ENCODE results near the gene RETREG3. TPM values are rescaled to one million over a fixed set of nuclear protein-coding genes. Genes with fewer than 3 reads are reported as not detected.
A peak's percentile ranks its signal among the peaks of the same experiment; 100 is the strongest.

Gene RETREG3
- total and polyA plus RNA-seq, 2 of the 13 experiments (the other 11 are each of a cell fraction or from before 2014, with no cell fraction given), result 47.0 to 55.8 TPM

GRCh38 chr17:42541041-42541833 is 67.9 kb downstream of the RETREG3 start (continued):
- TF ChIP-seq SP2 (CRISPR knock-in tag; IDR thresholded peaks at IDR 0.05) (no peak), KLF9 (CRISPR knock-in tag; IDR thresholded peaks at IDR 0.05; ENCODE audit: low read depth) (peak; percentile 73; the same call in 1 of the 2 replicates), ZNF343 (CRISPR knock-in tag; IDR thresholded peaks at IDR 0.05) (peak; percentile 57; the same call in 1 of the 2 replicates), ZNF264 (CRISPR knock-in tag; IDR thresholded peaks at IDR 0.05) (peak; percentile 61; the same call in 1 of the 2 replicates), KAT7 (CRISPR knock-in tag; IDR thresholded peaks at IDR 0.05; ENCODE audit: borderline replicate concordance) (no peak; the same call in none of the 2 replicates), RBFOX2 (IDR thresholded peaks at IDR 0.05; ENCODE audit: low read depth, low read length) (peak; percentile 46; the same call in 1 of the 2 replicates), NR0B2 (CRISPR knock-in tag; IDR thresholded peaks at IDR 0.05) (peak; percentile 49; the same call in 1 of the 2 replicates), ZFX (CRISPR knock-in tag; IDR thresholded peaks at IDR 0.05; ENCODE audit: low read depth) (peak; percentile 81), SNAPC5 (CRISPR knock-in tag; IDR thresholded peaks at IDR 0.05; ENCODE audit: borderline replicate concordance) (0 out of 2 replicates have a peak, but pooled peaks have one; percentile 30), HNF4A (CRISPR knock-in tag; IDR thresholded peaks at IDR 0.05) (peak; percentile 77), KLF6 (CRISPR knock-in tag; IDR thresholded peaks at IDR 0.05) (peak; percentile 87; the same call in 1 of the 2 replicates), TBX3 (IDR thresholded peaks at IDR 0.05; ENCODE audit: borderline replicate concordance) (peak; percentile 86), ZNF280D (CRISPR knock-in tag; IDR thresholded peaks at IDR 0.05) (peak; percentile 74), ZBTB20 (CRISPR knock-in tag; IDR thresholded peaks at IDR 0.05; ENCODE audit: borderline replicate concordance, low read depth) (peak; percentile 94), SRY (CRISPR knock-in tag; IDR thresholded peaks at IDR 0.05) (peak; percentile 97; the same call in 1 of the 2 replicates), REL (CRISPR knock-in tag; conservative IDR thresholded peaks at IDR 0.05) (peak; percentile 79; the same call in 1 of the 2 replicates), ZNF75D (CRISPR knock-in tag; IDR thresholded peaks at IDR 0.05; ENCODE audit: borderline replicate concordance) (0 out of 2 replicates have a peak, but pooled peaks have one; percentile 88), ZNF687 (CRISPR knock-in tag; IDR thresholded peaks at IDR 0.05) (peak; percentile 97), POLR2A (IDR thresholded peaks at IDR 0.05; ENCODE audit: insufficient read depth in 1 of 2, low read depth in 2 of 2, low read length in 2 of 2) (peak; percentile 63 to 64), DDIT3 (CRISPR knock-in tag; IDR thresholded peaks at IDR 0.05) (no peak), ZNF562 (CRISPR knock-in tag; IDR thresholded peaks at IDR 0.05; ENCODE audit: borderline replicate concordance) (0 out of 2 replicates have a peak, but pooled peaks have one; percentile 54)

Measured in HepG2 (cell line).